MG63 (cell line): ENCODE measurements around the gene SEC23A. TPM values are rescaled to one million over a fixed set of nuclear protein-coding genes. Genes with fewer than 3 reads are reported as not detected.
"Not testable (repeated sequence)": the region's sequence is repeated elsewhere in the genome, so short reads cannot be mapped to it uniquely, and the experiment has no call there.

Experiments used
- DNase-seq: peaks from one replicate; pipeline ENCODE4 v3.0.0-alpha.2; 2020
- H3K27me3 ChIP-seq: fragments of 250-450 bp; sonication (Bioruptor Pico); 2 replicates; pipeline ENCODE4 v1.5.1; 2020; ENCODE audit warnings: mild to moderate bottlenecking, moderate library complexity
- H3K36me3 ChIP-seq: fragments of 250-450 bp; sonication (Bioruptor Pico); 2 replicates; pipeline ENCODE4 v1.5.1; 2020; ENCODE audit warnings: mild to moderate bottlenecking, moderate library complexity
- H3K4me3 ChIP-seq: fragments of 250-450 bp; sonication (Bioruptor Pico); 2 replicates; pipeline ENCODE4 v1.5.1; 2020; ENCODE audit warnings: mild to moderate bottlenecking, moderate library complexity
- H3K9me3 ChIP-seq: fragments of 250-450 bp; sonication (Bioruptor Pico); 2 replicates; pipeline ENCODE4 v1.5.1; 2020; ENCODE audit warnings: mild to moderate bottlenecking, moderate library complexity
- total RNA-seq: library from RNA; depleted of rRNA; stranded (reverse); fragments of >200 nt; shearing (Covaris generic); gene quantifications from 2 replicates; pipeline ENCODE4 v1.2.3, GENCODE V29; 2014; ENCODE audit warnings: low replicate concordance

Gene SEC23A
- total RNA-seq, 1 experiment from 2014 or later = 125 TPM

- DNase-seq = no peak
- Histone ChIP-seq H3K4me3 (no peak overlapping the region), H3K36me3 (peaks cover 33% of the 10 kb centered on the region), H3K27me3 (no peaks in the 10 kb centered on the region), H3K9me3 (no peaks in the 10 kb centered on the region; the same call in 1 of the 2 replicates)
Measured at GRCh38 chr14:39050389-39050788, 52.6 kb downstream of the SEC23A start.

GRCh38 chr14:39045889-39046288 lies 57.1 kb downstream of the SEC23A start:
- peaks cover 24% of the 10 kb centered on the region for H3K36me3 ChIP-seq
- not testable (repeated sequence) for H3K27me3 ChIP-seq, DNase-seq, H3K9me3 ChIP-seq, H3K4me3 ChIP-seq

GRCh38 chr14:39043352-39043943 lies 59.6 kb downstream of the SEC23A start:
- Histone ChIP-seq H3K27me3 (no peaks in the 10 kb centered on the region), H3K9me3 (no peaks in the 10 kb centered on the region), H3K36me3 (peaks cover 34% of the 10 kb centered on the region), H3K4me3 (no peak overlapping the region)
- no peak for DNase-seq

GRCh38 chr14:39040529-39040928 lies 62.5 kb downstream of the SEC23A start:
- Histone ChIP-seq H3K36me3 (peaks cover 31% of the 10 kb centered on the region), H3K27me3 (no peaks in the 10 kb centered on the region), H3K4me3 (no peak overlapping the region), H3K9me3 (no peaks in the 10 kb centered on the region)
- no peak for DNase-seq

- H3K36me3 ChIP-seq = peaks cover 22% of the 10 kb centered on the region
- H3K27me3 ChIP-seq = no peaks in the 10 kb centered on the region
- H3K9me3 ChIP-seq = no peaks in the 10 kb centered on the region
- DNase-seq = no peak
- H3K4me3 ChIP-seq = no peak overlapping the region
Measured at GRCh38 chr14:39038542-39038941, 64.5 kb downstream of the SEC23A start.

GRCh38 chr14:39036760-39037159 lies 66.3 kb downstream of the SEC23A start:
- Histone ChIP-seq H3K4me3 (no peak overlapping the region), H3K27me3 (no peaks in the 10 kb centered on the region), H3K9me3 (no peaks in the 10 kb centered on the region), H3K36me3 (peaks cover 25% of the 10 kb centered on the region)
- no peak for DNase-seq

- no peaks in the 10 kb centered on the region for H3K27me3 ChIP-seq
- H3K36me3 ChIP-seq = peaks cover 26% of the 10 kb centered on the region
- H3K9me3 ChIP-seq = no peaks in the 10 kb centered on the region
- no peak overlapping the region for H3K4me3 ChIP-seq
- no peak for DNase-seq
Measured at GRCh38 chr14:39035336-39035735, 67.7 kb downstream of the SEC23A start.

- no peaks in the 10 kb centered on the region for H3K9me3 ChIP-seq
- no peaks in the 10 kb centered on the region for H3K27me3 ChIP-seq
- DNase-seq = no peak
- no peak overlapping the region for H3K4me3 ChIP-seq
- peaks cover 24% of the 10 kb centered on the region for H3K36me3 ChIP-seq
Measured at GRCh38 chr14:39034481-39035296, 68.3 kb downstream of the SEC23A start.

GRCh38 chr14:39033371-39033770 lies 69.7 kb downstream of the SEC23A start:
- Histone ChIP-seq H3K9me3 (no peaks in the 10 kb centered on the region), H3K36me3 (peaks cover 14% of the 10 kb centered on the region), H3K27me3 (no peaks in the 10 kb centered on the region), H3K4me3 (no peak overlapping the region)
- no peak for DNase-seq

- Histone ChIP-seq H3K27me3 (no peaks in the 10 kb centered on the region), H3K4me3 (no peak overlapping the region), H3K9me3 (no peaks in the 10 kb centered on the region), H3K36me3 (peaks cover 10% of the 10 kb centered on the region)
- DNase-seq = no peak
Measured at GRCh38 chr14:39030209-39030608, 72.8 kb downstream of the SEC23A start.

- Histone ChIP-seq H3K36me3 (peaks cover 10% of the 10 kb centered on the region), H3K4me3 (no peak overlapping the region), H3K27me3 (no peaks in the 10 kb centered on the region), H3K9me3 (no peaks in the 10 kb centered on the region)
- DNase-seq = no peak
Measured at GRCh38 chr14:39029789-39030188, 73.2 kb downstream of the SEC23A start.

- no peak for DNase-seq
- Histone ChIP-seq H3K27me3 (no peaks in the 10 kb centered on the region), H3K4me3 (no peak overlapping the region), H3K36me3 (peaks cover 8% of the 10 kb centered on the region), H3K9me3 (no peaks in the 10 kb centered on the region)
Measured at GRCh38 chr14:39028620-39029019, 74.4 kb downstream of the SEC23A start.

GRCh38 chr14:39025810-39026627 lies 77.0 kb downstream of the SEC23A start:
- H3K36me3 ChIP-seq = peaks cover 5% of the 10 kb centered on the region
- DNase-seq = no peak
- H3K27me3 ChIP-seq = no peaks in the 10 kb centered on the region
- H3K9me3 ChIP-seq = no peaks in the 10 kb centered on the region
- no peak overlapping the region for H3K4me3 ChIP-seq

- no peak overlapping the region for H3K4me3 ChIP-seq
- DNase-seq = no peak
- H3K9me3 ChIP-seq = no peaks in the 10 kb centered on the region
- no peaks in the 10 kb centered on the region for H3K36me3 ChIP-seq
- H3K27me3 ChIP-seq = no peaks in the 10 kb centered on the region
Measured at GRCh38 chr14:39025250-39025809, 77.7 kb downstream of the SEC23A start.

GRCh38 chr14:39023939-39024871 lies 78.8 kb downstream of the SEC23A start:
- no peaks in the 10 kb centered on the region for H3K36me3 ChIP-seq
- no peaks in the 10 kb centered on the region for H3K9me3 ChIP-seq
- no peaks in the 10 kb centered on the region for H3K27me3 ChIP-seq
- H3K4me3 ChIP-seq = no peak overlapping the region
- no peak for DNase-seq
